Measurements from ENCODE around the gene VSIG8. TPM values are rescaled to one million over a fixed set of nuclear protein-coding genes. Genes with fewer than 3 reads are reported as not detected.

Gene VSIG8
- total RNA-seq, 1 donor from 2014 or later, result not detected

DNA sequence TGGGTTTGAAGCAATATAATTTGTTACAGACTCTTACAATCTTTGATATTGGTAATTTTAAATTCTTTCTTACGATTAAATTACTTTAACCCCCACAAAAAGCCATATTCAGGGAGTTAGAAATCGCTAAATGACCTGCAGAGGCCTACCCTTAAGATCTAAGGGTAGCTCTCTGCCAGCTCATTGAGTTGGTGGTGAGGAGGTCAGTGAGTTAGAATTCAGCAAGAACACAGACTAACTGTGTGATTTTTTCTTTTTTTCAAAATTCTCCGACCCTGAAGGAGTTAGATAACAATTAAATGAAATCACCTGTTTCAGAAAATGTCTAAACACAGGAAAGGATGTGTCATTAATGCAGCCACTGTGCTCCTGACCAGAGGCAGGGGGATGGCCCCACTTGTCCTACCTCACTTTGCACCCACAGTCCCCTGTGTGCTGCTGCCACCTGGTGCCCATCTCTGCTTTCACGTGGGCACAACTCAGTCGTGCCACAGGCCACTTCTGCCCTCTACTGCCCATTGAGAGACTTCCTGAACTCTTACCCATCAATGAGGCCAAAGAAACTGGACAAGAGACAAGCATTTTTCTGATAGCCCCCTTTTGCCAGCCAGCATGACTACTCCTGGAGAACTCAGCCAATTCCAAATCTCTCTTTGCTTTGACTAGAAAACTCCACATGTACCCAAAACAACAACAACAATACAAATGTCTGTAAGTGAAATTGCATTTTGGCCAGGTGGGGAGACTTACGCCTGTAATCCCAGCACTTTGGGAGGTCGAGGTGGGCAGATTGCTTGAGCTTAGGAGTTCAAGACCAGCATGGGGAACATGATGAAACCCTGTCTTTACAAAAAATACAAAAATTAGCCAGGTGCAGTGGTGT is 29.1 kb upstream of the VSIG8 start:
- H3K27me3 Mint-ChIP-seq (ENCODE audit: unreplicated experiment), result peaks cover 6% of the 10 kb centered on the region
- peaks cover 30% of the 10 kb centered on the region for H3K4me1 Mint-ChIP-seq (ENCODE audit: unreplicated experiment)
- no peak overlapping the region for H3K4me3 Mint-ChIP-seq (ENCODE audit: unreplicated experiment)
- no peaks in the 10 kb centered on the region for H3K36me3 Mint-ChIP-seq (ENCODE audit: low read depth, unreplicated experiment)
- H3K9me3 Mint-ChIP-seq (ENCODE audit: unreplicated experiment), result no peaks in the 10 kb centered on the region
- DNase-seq (ENCODE audit: low spot score), result peak; percentile 75
- TF ChIP-seq CTCF (IDR thresholded peaks at IDR 0.05; ENCODE audit: unreplicated experiment), result peak; percentile 67
- peak overlapping the region; percentile 22 for H3K27ac Mint-ChIP-seq (ENCODE audit: unreplicated experiment)

DNA sequence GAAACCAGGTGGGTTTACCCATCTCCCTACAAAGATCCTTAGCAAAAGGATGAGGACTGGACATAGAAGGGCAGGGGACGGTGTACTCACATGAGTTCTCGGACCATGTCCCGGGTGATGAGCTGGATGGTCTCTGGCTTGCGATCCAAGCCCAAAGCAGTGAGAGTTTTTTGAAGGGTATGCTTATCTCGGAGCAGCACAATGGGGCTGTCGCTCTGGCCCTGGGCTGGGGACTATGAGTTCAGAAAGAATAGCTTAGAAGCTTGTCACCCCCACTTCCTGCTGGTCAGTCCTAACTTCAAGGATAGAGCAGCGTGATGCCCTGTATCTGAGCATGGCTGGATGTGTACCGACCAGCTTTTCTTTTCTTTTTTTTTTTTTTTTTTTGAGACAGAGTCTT is 27.9 kb upstream of the VSIG8 start:
- Mint-ChIP-seq H3K27ac (ENCODE audit: unreplicated experiment) (peak overlapping the region; percentile 90), H3K36me3 (ENCODE audit: low read depth, unreplicated experiment) (no peaks in the 10 kb centered on the region)
- no peak for TF ChIP-seq CTCF (IDR thresholded peaks at IDR 0.05; ENCODE audit: unreplicated experiment)

GRCh38 chr1:159889821-159890252 is 27.4 kb upstream of the VSIG8 start:
- no peaks in the 10 kb centered on the region for H3K9me3 Mint-ChIP-seq (ENCODE audit: unreplicated experiment)

More for the DNA sequence above, 27.9 kb upstream of the VSIG8 start:
- Mint-ChIP-seq H3K27me3 (ENCODE audit: unreplicated experiment) (peaks cover 8% of the 10 kb centered on the region), H3K9me3 (ENCODE audit: unreplicated experiment) (no peaks in the 10 kb centered on the region), H3K4me3 (ENCODE audit: unreplicated experiment) (no peak overlapping the region), H3K4me1 (ENCODE audit: unreplicated experiment) (peaks cover 22% of the 10 kb centered on the region)
- no peak for DNase-seq (ENCODE audit: low spot score)

GRCh38 chr1:159889202-159889601 is 26.7 kb upstream of the VSIG8 start:
- Mint-ChIP-seq H3K4me1 (ENCODE audit: unreplicated experiment) (peaks cover 22% of the 10 kb centered on the region), H3K27me3 (ENCODE audit: unreplicated experiment) (peaks cover 10% of the 10 kb centered on the region)

More at GRCh38 chr1:159889821-159890252, 27.4 kb upstream of the VSIG8 start:
- Mint-ChIP-seq H3K27ac (ENCODE audit: unreplicated experiment) (peak overlapping the region; percentile 90), H3K4me1 (ENCODE audit: unreplicated experiment) (peaks cover 22% of the 10 kb centered on the region), H3K4me3 (ENCODE audit: unreplicated experiment) (no peak overlapping the region), H3K36me3 (ENCODE audit: low read depth, unreplicated experiment) (no peaks in the 10 kb centered on the region), H3K27me3 (ENCODE audit: unreplicated experiment) (peaks cover 8% of the 10 kb centered on the region)
- no peak for TF ChIP-seq CTCF (IDR thresholded peaks at IDR 0.05; ENCODE audit: unreplicated experiment)
- DNase-seq (ENCODE audit: low spot score), result no peak

More at GRCh38 chr1:159889202-159889601, 26.7 kb upstream of the VSIG8 start:
- no peak overlapping the region for H3K27ac Mint-ChIP-seq (ENCODE audit: unreplicated experiment)
- no peaks in the 10 kb centered on the region for H3K36me3 Mint-ChIP-seq (ENCODE audit: low read depth, unreplicated experiment)
- no peak for DNase-seq (ENCODE audit: low spot score)
- no peak for TF ChIP-seq CTCF (IDR thresholded peaks at IDR 0.05; ENCODE audit: unreplicated experiment)
- no peaks in the 10 kb centered on the region for H3K9me3 Mint-ChIP-seq (ENCODE audit: unreplicated experiment)
- no peak overlapping the region for H3K4me3 Mint-ChIP-seq (ENCODE audit: unreplicated experiment)

Data from endothelial cell (in vitro differentiated cells).